H9 (cell line): ENCODE results near the gene SSBP3. TPM values are rescaled to one million over a fixed set of nuclear protein-coding genes. Genes with fewer than 3 reads are reported as not detected.

Source experiments
- DNase-seq: peaks from one replicate; pipeline ENCODE4 v3.0.0-alpha.2; 2017
- H2AFZ ChIP-seq: one replicate; pipeline ENCODE4 v1.6.1; 2013; ENCODE audit warnings: mild to moderate bottlenecking, low read length, control low read depth, moderate library complexity
- H2AK5ac ChIP-seq: 2 replicates; pipeline ENCODE4 v1.6.1; 2013; ENCODE audit warnings: low read length, control low read depth, mixed read lengths; ENCODE audit not compliant: insufficient read length
- H2BK120ac ChIP-seq: one replicate; pipeline ENCODE4 v1.6.1; 2013; ENCODE audit warnings: low read depth, mild to moderate bottlenecking, low read length, control low read depth, inconsistent platforms; ENCODE audit not compliant: poor library complexity, severe bottlenecking
- H2BK12ac ChIP-seq: 2 replicates; pipeline ENCODE4 v1.6.1; 2013; ENCODE audit warnings: low read length, control low read depth, mixed read lengths, low read depth; ENCODE audit not compliant: insufficient read length
- H2BK15ac ChIP-seq: 2 replicates; pipeline ENCODE4 v1.6.1; 2013; ENCODE audit warnings: low read depth, low read length, control low read depth
- H2BK20ac ChIP-seq: one replicate; pipeline ENCODE4 v1.6.1; 2013; ENCODE audit warnings: low read depth, mild to moderate bottlenecking, low read length, control low read depth, inconsistent platforms; ENCODE audit not compliant: poor library complexity, severe bottlenecking
- H2BK5ac ChIP-seq: 2 replicates; pipeline ENCODE4 v1.6.1; 2013; ENCODE audit warnings: low read length, control low read depth, mixed read lengths; ENCODE audit not compliant: insufficient read length
- H3K14ac ChIP-seq: 2 replicates; pipeline ENCODE4 v1.6.1; 2013; ENCODE audit warnings: low read length, control low read depth; ENCODE audit not compliant: insufficient read depth
- H3K18ac ChIP-seq: 2 replicates; pipeline ENCODE4 v1.6.1; 2013; ENCODE audit warnings: low read depth, mild to moderate bottlenecking, mixed read lengths, low read length, control low read depth; ENCODE audit not compliant: insufficient read length
- H3K23ac ChIP-seq: 2 replicates; pipeline ENCODE4 v1.6.1; 2013; ENCODE audit warnings: low read length, control low read depth, mixed read lengths, low read depth; ENCODE audit not compliant: insufficient read length
- H3K23me2 ChIP-seq: 2 replicates; pipeline ENCODE4 v1.6.1; 2013; ENCODE audit warnings: low read depth, mild to moderate bottlenecking, mixed read lengths, low read length, control low read depth; ENCODE audit not compliant: insufficient read length, poor library complexity, severe bottlenecking
- H3K27ac ChIP-seq: 2 replicates; pipeline ENCODE4 v1.5.1; 2013; ENCODE audit warnings: low read length, control low read depth, mixed read lengths, low read depth; ENCODE audit not compliant: insufficient read length
- H3K27me3 ChIP-seq: 2 replicates; pipeline ENCODE4 v1.6.1; 2013; ENCODE audit warnings: low read length, control low read depth, inconsistent platforms; ENCODE audit not compliant: insufficient read depth
- H3K4ac ChIP-seq: 2 replicates; pipeline ENCODE4 v1.6.1; 2013; ENCODE audit warnings: low read depth, mild to moderate bottlenecking, control low read depth, inconsistent platforms, low read length, moderate library complexity
- H3K4me1 ChIP-seq: 2 replicates; pipeline ENCODE4 v1.6.1; 2013; ENCODE audit warnings: low read length, control low read depth, inconsistent platforms; ENCODE audit not compliant: insufficient read depth
- H3K4me2 ChIP-seq: 2 replicates; pipeline ENCODE4 v1.6.1; 2013; ENCODE audit warnings: low read length, control low read depth, mixed read lengths; ENCODE audit not compliant: insufficient read length, insufficient read depth
- H3K56ac ChIP-seq: 2 replicates; pipeline ENCODE4 v1.6.1; 2013; ENCODE audit warnings: low read depth, mild to moderate bottlenecking, mixed read lengths, low read length, control low read depth; ENCODE audit not compliant: insufficient read length
- H3K79me1 ChIP-seq: 2 replicates; pipeline ENCODE4 v1.6.1; 2013; ENCODE audit warnings: low read depth, mild to moderate bottlenecking, moderate library complexity, low read length, control low read depth, inconsistent platforms; ENCODE audit not compliant: insufficient read depth, poor library complexity, severe bottlenecking
- H3K79me2 ChIP-seq: 2 replicates; pipeline ENCODE4 v1.6.1; 2013; ENCODE audit warnings: low read length, control low read depth, inconsistent platforms; ENCODE audit not compliant: insufficient read depth
- H3K9ac ChIP-seq: 2 replicates; pipeline ENCODE4 v1.6.1; 2013; ENCODE audit warnings: low read length, control low read depth, mixed read lengths; ENCODE audit not compliant: insufficient read length; ENCODE audit errors: extremely low read depth
- H3K9me3 ChIP-seq: one replicate; pipeline ENCODE4 v1.6.1; 2013; ENCODE audit warnings: low read depth, low read length, inconsistent platforms; ENCODE audit not compliant: control insufficient read depth
- H3T11ph ChIP-seq: one replicate; pipeline ENCODE4 v1.6.1; 2013; ENCODE audit warnings: mild to moderate bottlenecking, low read length, control low read depth, inconsistent platforms
- H4K20me1 ChIP-seq: one replicate; pipeline ENCODE4 v1.6.1; 2013; ENCODE audit not compliant: control insufficient read depth, insufficient read length, insufficient read depth
- H4K5ac ChIP-seq: 2 replicates; pipeline ENCODE4 v1.6.1; 2013; ENCODE audit warnings: low read depth, mild to moderate bottlenecking, mixed read lengths, low read length, control low read depth; ENCODE audit not compliant: insufficient read length
- H4K8ac ChIP-seq: replicated peaks from 2 replicates; pipeline ENCODE4 v1.6.1; 2013; ENCODE audit warnings: low read length, control low read depth, mixed read lengths, low read depth; ENCODE audit not compliant: insufficient read length
- H4K91ac ChIP-seq: 2 replicates; pipeline ENCODE4 v1.6.1; 2013; ENCODE audit warnings: low read depth, mild to moderate bottlenecking, moderate library complexity, mixed read lengths, low read length, control low read depth; ENCODE audit not compliant: insufficient read length
- H3K27ac Mint-ChIP-seq, 3 experiments: 2 replicates in 2 of 3; 3 replicates in 1 of 3; pipeline ENCODE4 v1.8.0; 2020 to 2021; ENCODE audit warnings: mixed read lengths in 3 of 3, mild to moderate bottlenecking in 1 of 3, moderate library complexity in 1 of 3
- H3K27me3 Mint-ChIP-seq: 2 replicates; pipeline ENCODE4 v1.8.0; 2021; ENCODE audit warnings: low read depth, mild to moderate bottlenecking, moderate library complexity, mixed read lengths
- H3K36me3 Mint-ChIP-seq, 3 experiments: 2 replicates in 2 of 3; 3 replicates in 1 of 3; pipeline ENCODE4 v1.8.0; 2020 to 2021; ENCODE audit warnings: low read depth in 3 of 3, mixed read lengths in 3 of 3; ENCODE audit not compliant: insufficient read depth in 1 of 3
- H3K4me1 Mint-ChIP-seq, 2 experiments: 2 replicates each; pipeline ENCODE4 v1.8.0; 2020; ENCODE audit warnings: mixed read lengths in 2 of 2
- H3K4me3 Mint-ChIP-seq, 2 experiments: 2 replicates in 1 of 2; 3 replicates in 1 of 2; pipeline ENCODE4 v1.8.0; 2020 to 2021; ENCODE audit warnings: mild to moderate bottlenecking in 2 of 2, mixed read lengths in 2 of 2, moderate library complexity in 1 of 2
- H3K9me3 Mint-ChIP-seq, 2 experiments: 2 replicates in 1 of 2; 3 replicates in 1 of 2; pipeline ENCODE4 v1.8.0; 2020; ENCODE audit warnings: mild to moderate bottlenecking in 2 of 2, mixed read lengths in 2 of 2, moderate library complexity in 1 of 2
- CTCF ChIP-seq: fragments of 200-600 bp; sonication (generic); conservative IDR thresholded peaks from 3 replicates; pipeline ENCODE4 v1.8.0; 2021; ENCODE audit warnings: antibody characterized with exemption, mild to moderate bottlenecking
- WGBS: extraction: QIAGEN DNeasy Blood & Tissue Kit; methylation state at CpG from one replicate; pipeline ENCODE4 v1.1.7; 2013; ENCODE audit warnings: missing lambda C conversion rate, low lambda C conversion rate, mixed read lengths; ENCODE audit not compliant: insufficient read length; ENCODE audit errors: extremely low coverage; 5-methylcytosine and 5-hydroxymethylcytosine counted together
- total RNA-seq: library from RNA; stranded (reverse); gene quantifications from 2 replicates; pipeline ENCODE4 v1.2.1, GENCODE V29; 2021

The SSBP3 gene
- total RNA-seq, 1 experiment from 2014 or later: 126 TPM

GRCh38 chr1:54240741-54241335, 165.4 kb downstream of the SSBP3 start:
- Histone ChIP-seq H3K79me2 (no peaks in the 10 kb centered on the region), H3K9me3 (no peaks in the 10 kb centered on the region), H3K56ac (no peak overlapping the region), H4K5ac (no peak overlapping the region), H2BK120ac (no peak overlapping the region), H3K14ac (no peak overlapping the region), H2BK15ac (no peak overlapping the region), H3K27me3 (no peaks in the 10 kb centered on the region), H3K4me1 (no peaks in the 10 kb centered on the region), H4K91ac (no peak overlapping the region), H4K8ac (no peak overlapping the region), H3K9ac (no peak overlapping the region), H3K79me1 (no peaks in the 10 kb centered on the region), H2BK5ac (no peak overlapping the region), H3K4me2 (no peak overlapping the region), H3K23me2 (no peaks in the 10 kb centered on the region), H3K27ac (no peak overlapping the region), H3K4ac (no peak overlapping the region), H2BK20ac (no peak overlapping the region), H3K18ac (no peak overlapping the region), H3T11ph (no peak overlapping the region), H4K20me1 (no peaks in the 10 kb centered on the region), H2BK12ac (no peak overlapping the region), H3K23ac (no peak overlapping the region), H2AK5ac (no peak overlapping the region), H2AFZ (no peak overlapping the region)
- Mint-ChIP-seq H3K9me3 (no peaks in the 10 kb centered on the region), H3K4me3 (no peak overlapping the region), H3K36me3 (peaks cover 42 to 75% (median 60%) of the 10 kb centered on the region in 3 experiments), H3K27ac (no peak overlapping the region), H3K4me1 (no peaks in the 10 kb centered on the region), H3K27me3 (no peaks in the 10 kb centered on the region)
- TF ChIP-seq CTCF: no peak
- WGBS: no CpG with 5 or more reads among the region's 12 CpGs
- no peak for DNase-seq
